SKM-1 treated with dmso at 0.1 percent for 144 hours (cell line): ENCODE data around the gene SORCS2.

Experiments used
- DNase-seq: peaks from one replicate; lab custom pipeline; 2025; ENCODE audit not compliant: unreplicated experiment; lab: John Stamatoyannopoulos, UW

The SORCS2 gene

GRCh38 chr4:7487998-7488671 is 295.8 kb downstream of the SORCS2 start:
- no peak for DNase-seq

GRCh38 chr4:7491915-7492314 is 299.6 kb downstream of the SORCS2 start:
- no peak for DNase-seq

DNA sequence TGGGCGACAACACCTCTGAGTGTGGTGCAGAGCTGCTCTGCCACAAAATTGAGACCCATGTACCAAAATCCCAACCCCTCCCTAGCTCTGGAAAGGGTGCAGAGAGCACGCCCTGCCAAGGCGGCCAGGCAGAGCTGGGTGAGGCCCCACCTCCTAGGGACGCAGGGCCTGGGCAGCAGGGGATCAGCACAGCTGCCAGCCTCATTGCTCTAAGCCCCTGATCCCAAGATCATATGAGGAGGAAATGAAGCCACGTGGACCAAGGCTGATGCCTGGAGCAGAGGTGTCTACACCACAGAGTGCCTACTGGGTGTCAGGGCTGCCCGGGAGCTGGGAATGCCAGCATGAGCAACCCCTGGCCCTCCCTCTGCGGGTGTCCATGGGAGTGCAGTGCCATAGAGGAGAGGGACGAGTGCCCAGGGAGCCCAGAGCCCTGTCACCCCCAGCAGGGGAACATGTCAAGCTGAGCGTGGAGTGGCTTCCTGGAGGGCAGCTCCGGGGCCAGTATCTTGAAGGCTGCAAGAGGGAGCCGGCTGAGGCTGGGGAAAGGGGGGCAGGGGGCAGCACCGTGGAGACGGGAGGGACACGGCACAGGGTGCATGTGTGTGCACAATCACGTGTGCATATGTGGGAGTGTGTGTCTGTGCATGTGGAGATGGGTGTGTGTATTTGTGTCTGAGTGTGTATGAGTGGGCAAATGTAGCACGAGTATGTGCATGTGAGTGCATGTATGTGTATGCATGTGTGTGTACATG is 306.3 kb downstream of the SORCS2 start:
- DNase-seq, result no peak

- no peak for DNase-seq
Measured at GRCh38 chr4:7499661-7500060, 307.3 kb downstream of the SORCS2 start.

- DNase-seq, result no peak
Measured at GRCh38 chr4:7500404-7500803, 308.1 kb downstream of the SORCS2 start.

DNA sequence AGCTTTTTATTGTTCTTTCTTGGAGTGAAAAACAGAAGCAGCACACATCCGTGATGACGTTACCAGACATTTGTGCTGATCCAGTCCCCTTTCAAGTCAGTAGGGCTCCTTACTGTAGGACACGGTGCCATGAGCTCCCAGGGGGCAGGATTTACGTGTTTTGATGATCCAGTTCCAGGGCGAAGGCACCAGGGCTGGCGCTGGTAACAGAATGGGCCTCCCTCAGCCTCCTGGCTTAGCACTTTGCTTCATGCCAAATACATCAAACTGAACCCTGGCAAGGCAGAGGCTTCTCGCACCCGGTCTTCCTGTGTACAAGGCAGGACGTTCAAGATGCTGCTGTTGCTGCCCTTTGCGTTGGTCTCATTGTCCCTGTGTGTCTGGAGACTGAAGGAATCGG is 309.0 kb downstream of the SORCS2 start:
- no peak for DNase-seq

DNA sequence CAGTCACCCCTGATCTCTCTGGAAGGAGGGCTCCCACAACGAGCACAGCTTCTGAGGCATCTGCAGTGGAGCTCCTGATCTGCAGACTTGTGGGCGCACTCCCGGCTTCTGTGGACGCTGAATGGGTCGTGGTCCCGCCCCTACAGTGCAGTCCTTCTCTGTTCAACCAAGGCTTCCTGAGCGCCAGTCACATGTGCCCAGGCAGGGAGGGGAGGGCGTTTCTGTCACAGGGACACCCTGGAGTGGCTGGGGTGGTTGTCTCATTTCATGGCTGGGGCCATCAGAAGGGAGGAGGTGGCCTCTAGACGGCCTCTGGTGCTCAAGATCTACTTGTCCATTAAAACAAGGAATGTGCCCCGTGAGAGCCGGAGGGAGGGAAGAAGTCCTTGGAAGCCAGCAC is 309.5 kb downstream of the SORCS2 start:
- no peak for DNase-seq

DNA sequence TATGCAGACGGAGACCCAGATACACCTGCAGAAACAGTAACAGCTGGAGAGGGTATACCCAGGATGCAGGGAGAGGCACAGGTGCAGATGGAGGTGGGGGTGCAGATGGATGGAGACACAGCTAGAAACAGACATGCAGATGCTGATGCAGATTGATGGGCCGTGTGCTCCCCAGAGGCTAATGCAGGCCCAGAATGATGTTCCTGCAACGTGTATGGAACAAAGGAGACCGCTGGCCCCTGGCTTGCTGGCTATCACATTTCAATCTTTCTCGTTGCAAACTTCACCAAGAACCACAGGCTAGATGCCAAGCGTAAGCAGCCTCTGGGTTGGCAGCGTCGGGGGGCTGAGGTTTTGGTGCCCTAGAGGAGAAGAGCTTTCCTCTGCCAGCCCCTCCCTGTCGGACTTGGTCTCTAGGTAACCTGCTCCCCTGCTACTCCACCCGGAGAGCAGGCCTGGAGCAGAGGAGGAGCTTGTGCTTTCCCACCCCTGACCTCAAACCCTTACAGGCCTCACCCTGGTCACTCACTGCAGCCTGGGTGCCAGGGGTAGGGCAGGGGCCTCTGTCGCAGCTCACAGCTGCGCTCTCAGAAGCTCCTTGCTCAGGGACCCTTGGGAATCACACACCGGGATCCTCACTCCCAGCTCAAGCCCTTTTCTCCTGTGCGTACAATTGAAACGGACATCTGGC is 311.4 kb downstream of the SORCS2 start:
- DNase-seq, result no peak

DNA sequence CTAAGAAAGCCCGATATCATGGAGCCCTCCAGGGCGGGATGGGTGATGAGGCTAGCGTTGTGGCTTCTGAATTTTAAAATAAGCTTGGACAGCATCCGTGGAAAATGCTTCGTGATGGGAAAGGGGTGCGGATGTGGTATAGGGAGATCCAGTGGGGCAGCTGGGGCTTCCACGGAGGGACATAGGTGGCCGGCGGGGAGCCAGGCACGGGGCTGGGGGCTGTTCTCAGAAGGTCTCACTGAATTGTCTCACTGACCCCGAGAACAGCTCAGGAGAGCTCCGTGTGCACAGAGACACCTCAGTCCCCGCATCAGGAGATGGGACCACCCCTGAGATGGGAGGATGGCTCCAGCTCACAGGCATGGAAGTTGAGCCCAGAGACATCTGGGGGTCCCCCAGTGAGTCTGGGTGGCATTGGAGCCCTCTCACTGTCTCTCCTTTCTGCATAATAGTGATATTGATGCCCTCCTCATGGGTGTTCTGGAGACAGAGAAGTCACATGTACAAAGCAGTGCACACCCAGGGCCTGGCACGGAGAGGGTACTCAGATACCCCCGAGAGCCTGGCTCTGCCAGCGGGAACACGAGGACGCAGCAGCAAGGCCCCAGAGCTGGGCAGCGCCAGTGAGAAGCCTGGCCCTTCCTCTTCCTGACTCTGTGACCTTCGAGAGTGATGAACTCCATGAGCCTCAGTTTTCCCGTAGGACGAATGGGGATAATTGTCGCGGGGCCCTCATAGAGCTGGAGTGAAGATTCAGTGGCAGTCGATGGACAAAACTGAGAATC is 313.0 kb downstream of the SORCS2 start:
- no peak for DNase-seq

DNA sequence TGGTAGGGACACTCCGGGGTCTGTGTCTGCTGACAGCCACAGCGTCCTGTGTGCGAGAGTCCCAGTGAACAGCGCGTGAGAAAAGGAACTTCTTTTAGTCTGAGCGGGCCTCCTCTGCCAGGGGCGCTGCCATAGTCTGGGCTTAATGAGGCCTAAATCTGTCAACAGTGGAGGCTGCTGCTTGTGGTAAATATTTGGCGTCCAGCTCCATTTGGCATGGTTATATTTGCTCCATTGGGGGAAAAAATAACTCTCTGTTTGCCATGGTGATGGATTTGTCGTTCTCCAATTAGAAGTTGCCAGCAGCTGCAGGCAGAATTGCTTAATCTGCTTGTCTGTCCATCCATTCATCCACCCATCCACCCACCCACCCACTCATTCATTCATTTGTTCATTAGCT is 313.8 kb downstream of the SORCS2 start:
- no peak for DNase-seq

- no peak for DNase-seq
Measured at GRCh38 chr4:7506572-7506971, 314.2 kb downstream of the SORCS2 start.

GRCh38 chr4:7507381-7507780 is 315.0 kb downstream of the SORCS2 start:
- no peak for DNase-seq

- no peak for DNase-seq
Measured at GRCh38 chr4:7510066-7510465, 317.7 kb downstream of the SORCS2 start.

- no peak for DNase-seq
Measured at GRCh38 chr4:7510538-7510937, 318.2 kb downstream of the SORCS2 start.

DNA sequence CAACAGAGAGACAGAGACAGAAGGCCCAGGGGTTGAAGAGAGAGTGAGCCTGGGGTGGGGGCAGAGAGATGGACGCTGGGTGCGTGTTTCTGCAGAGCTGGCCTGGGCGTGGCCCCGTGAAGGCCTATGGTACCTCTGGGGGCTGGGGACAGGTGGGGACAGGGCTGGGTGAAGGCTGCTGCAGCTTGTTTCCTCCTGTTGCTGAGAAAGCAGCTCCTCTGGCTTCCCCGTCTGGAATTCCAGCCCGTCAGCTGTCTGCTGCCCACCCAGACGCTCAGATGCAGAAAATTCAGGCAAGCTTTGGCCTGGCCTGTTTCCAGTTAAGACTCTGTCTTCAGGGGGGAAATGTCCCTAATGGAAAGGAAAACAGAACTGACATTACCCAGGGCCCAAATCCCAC is 319.2 kb downstream of the SORCS2 start:
- DNase-seq, result no peak

DNA sequence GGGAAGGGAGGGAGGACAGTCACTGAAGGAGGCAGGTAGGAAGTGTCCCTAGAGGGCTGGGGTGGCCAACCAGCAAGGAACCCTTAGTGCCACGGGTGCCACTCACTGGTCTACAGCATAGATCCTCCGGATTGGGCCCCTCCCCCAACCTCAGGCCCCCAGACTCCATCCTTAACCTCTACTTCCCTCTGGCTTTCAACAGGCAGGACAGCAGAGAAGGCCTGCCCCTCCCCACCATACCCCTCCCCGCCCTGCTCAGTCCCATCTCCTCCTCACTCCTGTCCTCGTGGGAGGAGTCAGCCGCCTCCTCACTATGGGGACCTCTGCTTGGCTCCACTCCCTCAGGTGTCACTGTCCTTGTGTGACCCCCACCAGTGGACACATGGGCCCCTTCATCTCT is 320.1 kb downstream of the SORCS2 start:
- DNase-seq, result no peak

GRCh38 chr4:7512946-7513345 is 320.6 kb downstream of the SORCS2 start:
- DNase-seq, result no peak

- DNase-seq, result no peak
Measured at GRCh38 chr4:7513671-7514070, 321.3 kb downstream of the SORCS2 start.

DNA sequence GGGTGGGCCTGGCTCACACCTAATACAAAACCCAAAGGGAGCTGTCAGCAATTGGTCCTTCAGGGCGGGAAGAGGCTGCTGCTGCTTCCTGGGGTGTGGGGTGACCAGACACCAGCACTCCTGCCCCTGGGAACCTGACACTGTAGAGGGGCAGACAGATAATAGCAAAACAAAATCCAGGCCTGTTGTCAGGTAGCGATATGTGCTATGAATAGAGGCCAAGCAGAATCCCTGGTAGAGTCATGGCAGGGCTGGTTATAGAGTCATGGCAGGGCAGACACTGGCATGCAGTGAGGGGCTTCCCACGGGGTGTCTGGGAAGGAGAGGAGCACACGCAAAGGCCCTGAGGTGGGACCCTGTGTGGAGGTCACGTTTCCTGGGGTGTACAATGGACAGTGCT is 321.9 kb downstream of the SORCS2 start:
- DNase-seq, result no peak

DNA sequence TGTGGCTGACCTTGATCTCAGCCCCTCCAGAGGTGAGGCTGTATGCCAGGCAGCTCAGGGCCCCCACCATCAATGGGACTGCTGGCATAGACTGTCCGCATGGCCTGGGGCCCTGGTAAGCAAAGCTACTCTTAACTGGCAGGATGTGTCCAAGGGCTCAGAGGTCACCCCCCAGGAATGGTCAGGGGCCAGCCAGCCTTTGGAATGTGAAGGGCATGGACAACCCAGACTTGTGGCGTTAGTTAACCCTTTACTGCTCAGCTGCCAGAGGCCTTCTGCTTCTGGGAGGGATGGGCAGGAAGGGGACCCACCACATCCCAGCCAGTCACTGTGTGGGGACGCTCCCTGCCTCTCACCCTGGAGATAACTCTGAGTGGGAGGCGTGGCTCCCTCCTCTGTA is 322.5 kb downstream of the SORCS2 start:
- no peak for DNase-seq

DNA sequence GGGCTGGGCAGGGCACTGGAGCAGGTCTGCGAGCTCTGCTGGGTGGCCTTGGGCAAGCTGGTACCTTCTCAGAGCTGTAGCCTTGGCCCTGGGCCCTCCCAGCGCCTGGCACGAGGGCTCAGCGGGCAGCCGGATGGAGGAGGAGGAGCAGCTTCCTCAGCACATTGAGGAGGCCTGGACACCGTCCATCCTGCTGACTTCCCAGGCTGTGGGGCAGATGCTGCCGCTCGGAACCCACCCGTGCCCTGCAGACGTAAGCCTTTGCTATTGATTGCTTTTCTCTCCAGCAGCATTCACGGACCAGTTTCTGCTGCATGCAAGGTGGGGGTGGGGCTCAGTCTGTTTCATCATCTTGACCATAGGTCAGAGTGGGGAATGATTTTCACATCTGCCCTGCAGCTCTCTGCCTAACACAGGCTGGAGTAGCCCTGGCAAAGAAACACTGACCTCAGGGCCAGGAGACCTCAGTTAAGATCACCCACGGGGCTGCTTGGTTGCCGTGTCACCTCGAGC is 323.1 kb downstream of the SORCS2 start:
- no peak for DNase-seq
